ENCODE data around the gene LRRC3.

LRRC3 gene

DNA sequence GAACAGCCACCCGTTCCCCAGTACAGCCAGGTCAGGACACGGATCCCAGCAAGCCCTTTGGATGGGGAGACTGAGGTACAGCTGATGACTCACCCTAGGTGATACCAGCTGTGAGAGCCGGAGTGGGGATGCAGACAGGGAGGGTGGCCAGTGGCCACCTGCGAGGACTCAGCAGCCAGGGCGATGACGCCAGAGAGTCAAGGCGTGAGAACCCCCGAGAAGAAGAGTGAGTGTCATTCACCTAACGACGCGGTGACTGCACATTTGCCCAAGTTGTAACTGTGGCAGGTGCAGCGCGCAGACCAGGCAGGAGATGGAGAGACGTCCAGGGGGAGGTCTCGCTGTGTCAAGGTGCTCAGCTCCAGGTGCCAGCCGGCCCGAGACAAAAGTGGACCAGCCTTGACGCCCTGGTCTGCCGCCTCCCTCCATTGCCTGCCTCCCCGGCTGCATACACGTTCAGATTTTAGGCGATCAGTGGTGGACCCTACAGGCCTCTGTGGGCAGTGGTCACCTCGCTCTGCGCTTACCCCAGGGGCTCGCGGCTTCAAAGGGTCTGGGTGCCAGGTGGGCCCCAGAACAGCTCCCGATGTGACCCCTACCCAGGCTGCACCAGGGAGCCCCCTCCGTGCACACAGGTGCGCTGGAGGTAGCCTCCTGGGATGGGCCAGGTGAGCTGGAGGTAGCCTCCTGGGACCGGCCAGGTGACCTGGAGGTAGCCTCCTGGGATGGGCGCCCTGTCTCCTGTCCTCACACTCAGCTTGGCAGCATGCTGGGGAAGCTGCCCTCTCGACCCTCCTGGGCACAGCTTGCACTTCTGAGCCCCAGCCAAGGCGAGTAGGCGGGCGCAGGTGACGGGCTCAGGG lies 11.9 kb downstream of the LRRC3 start:
- H3K4me1 ChIP-seq (ENCODE audit: low read length) = no peaks in the 10 kb centered on the region
- H2AFZ ChIP-seq (ENCODE audit: low read depth, low read length) = no peak overlapping the region
- no peak overlapping the region for H3K27ac ChIP-seq (ENCODE audit: low read length)
- TF ChIP-seq, protein P1, sequence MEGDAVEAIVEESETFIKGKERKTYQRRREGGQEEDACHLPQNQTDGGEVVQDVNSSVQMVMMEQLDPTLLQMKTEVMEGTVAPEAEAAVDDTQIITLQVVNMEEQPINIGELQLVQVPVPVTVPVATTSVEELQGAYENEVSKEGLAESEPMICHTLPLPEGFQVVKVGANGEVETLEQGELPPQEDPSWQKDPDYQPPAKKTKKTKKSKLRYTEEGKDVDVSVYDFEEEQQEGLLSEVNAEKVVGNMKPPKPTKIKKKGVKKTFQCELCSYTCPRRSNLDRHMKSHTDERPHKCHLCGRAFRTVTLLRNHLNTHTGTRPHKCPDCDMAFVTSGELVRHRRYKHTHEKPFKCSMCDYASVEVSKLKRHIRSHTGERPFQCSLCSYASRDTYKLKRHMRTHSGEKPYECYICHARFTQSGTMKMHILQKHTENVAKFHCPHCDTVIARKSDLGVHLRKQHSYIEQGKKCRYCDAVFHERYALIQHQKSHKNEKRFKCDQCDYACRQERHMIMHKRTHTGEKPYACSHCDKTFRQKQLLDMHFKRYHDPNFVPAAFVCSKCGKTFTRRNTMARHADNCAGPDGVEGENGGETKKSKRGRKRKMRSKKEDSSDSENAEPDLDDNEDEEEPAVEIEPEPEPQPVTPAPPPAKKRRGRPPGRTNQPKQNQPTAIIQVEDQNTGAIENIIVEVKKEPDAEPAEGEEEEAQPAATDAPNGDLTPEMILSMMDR (IDR thresholded peaks at IDR 0.05; ENCODE audit: low read depth, low read length) = no peak
- TF ChIP-seq EZH2phosphoT487 (IDR thresholded peaks at IDR 0.05; ENCODE audit: low read depth) = no peak
- H3K4me2 ChIP-seq (ENCODE audit: low read length) = no peak overlapping the region
- H3K9ac ChIP-seq (ENCODE audit: low read length) = no peak overlapping the region
- H3K36me3 ChIP-seq (replicated peaks; ENCODE audit: low read depth, low read length) = no peaks in the 10 kb centered on the region
- H4K20me1 ChIP-seq (ENCODE audit: insufficient read depth, low read length) = no peaks in the 10 kb centered on the region
- no peaks in the 10 kb centered on the region for H3K9me3 ChIP-seq (ENCODE audit: insufficient read depth, low read length)
- no peak overlapping the region for H3K4me3 ChIP-seq (ENCODE audit: low read length)
- H3K27me3 ChIP-seq (ENCODE audit: low read depth, low read length) = 0 out of 2 replicates have a peak, but pooled peaks cover 5% of the 10 kb centered on the region
- H3K79me2 ChIP-seq (ENCODE audit: low read length) = no peaks in the 10 kb centered on the region

DNA sequence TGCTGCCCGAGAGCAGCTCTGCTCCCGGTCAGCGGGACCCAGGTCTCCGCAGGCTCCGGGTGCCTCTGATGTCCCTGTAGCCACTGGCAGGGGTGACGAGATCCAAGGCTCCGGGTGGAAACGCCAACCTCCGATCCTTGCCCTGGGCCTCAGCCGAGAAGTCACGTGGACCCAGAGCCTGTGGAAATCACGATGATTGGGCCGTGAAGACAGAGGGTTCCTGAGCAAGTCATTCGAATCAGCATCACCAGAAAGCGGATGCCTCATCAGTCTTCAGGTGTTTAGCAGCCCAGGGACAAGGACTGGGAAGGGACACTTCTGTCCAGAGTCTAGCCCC lies 12.5 kb downstream of the LRRC3 start:
- Histone ChIP-seq H3K9me3 (ENCODE audit: insufficient read depth, low read length) (no peaks in the 10 kb centered on the region), H3K36me3 (replicated peaks; ENCODE audit: low read depth, low read length) (no peaks in the 10 kb centered on the region), H3K4me2 (ENCODE audit: low read length) (no peak overlapping the region), H3K79me2 (ENCODE audit: low read length) (no peaks in the 10 kb centered on the region), H4K20me1 (ENCODE audit: insufficient read depth, low read length) (no peaks in the 10 kb centered on the region), H3K4me3 (ENCODE audit: low read length) (no peak overlapping the region), H3K4me1 (ENCODE audit: low read length) (no peaks in the 10 kb centered on the region), H2AFZ (ENCODE audit: low read depth, low read length) (no peak overlapping the region), H3K27ac (ENCODE audit: low read length) (no peak overlapping the region), H3K27me3 (ENCODE audit: low read depth, low read length) (0 out of 2 replicates have a peak, but pooled peaks cover 5% of the 10 kb centered on the region), H3K9ac (ENCODE audit: low read length) (no peak overlapping the region)
- TF ChIP-seq, protein P1 (IDR thresholded peaks at IDR 0.05; ENCODE audit: low read depth, low read length) = no peak
- no peak for TF ChIP-seq EZH2phosphoT487 (IDR thresholded peaks at IDR 0.05; ENCODE audit: low read depth)

DNA sequence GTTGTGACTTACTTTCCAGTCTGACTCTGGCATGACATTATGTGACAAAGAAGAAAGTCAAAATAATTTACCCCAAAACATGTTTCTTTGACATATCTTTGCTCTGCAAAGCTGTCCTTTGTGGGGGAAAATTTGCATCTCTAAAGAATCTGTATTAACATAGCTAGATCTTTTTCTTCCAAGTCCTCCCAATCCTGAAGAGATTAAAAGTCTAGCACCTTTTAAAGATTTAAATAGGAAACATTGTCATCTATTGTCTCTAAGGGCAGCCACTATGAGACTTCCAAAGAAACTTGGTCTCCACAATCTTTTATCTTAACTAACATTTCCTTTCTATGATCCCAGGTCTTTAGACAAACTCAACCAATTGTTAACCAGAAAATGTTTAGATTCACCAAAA lies 16.0 kb downstream of the LRRC3 start:
- H3K4me3 ChIP-seq (ENCODE audit: low read length) = no peak overlapping the region
- no peak overlapping the region for H3K27ac ChIP-seq (ENCODE audit: low read length)

DNA sequence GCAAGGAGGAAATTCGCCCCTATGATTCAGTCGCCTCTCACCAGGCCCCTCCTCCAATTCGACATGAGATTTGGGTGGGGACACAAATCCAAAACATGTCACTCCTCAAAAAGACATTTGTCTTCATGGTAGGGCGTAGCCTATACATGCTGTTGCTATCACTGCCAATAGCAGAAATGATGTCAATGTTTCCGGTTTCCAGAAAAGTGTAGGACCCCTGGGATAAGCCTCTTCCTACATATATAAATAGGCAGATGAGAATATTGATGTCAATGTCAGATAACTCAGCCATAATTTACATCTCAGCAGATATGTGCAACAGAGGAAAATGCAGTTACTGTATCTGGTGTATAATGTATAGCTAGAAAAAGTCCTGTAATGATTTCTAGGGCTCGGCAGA lies 16.7 kb downstream of the LRRC3 start:
- no peak overlapping the region for H3K4me2 ChIP-seq (ENCODE audit: low read length)

More for the DNA sequence above, 16.0 kb downstream of the LRRC3 start:
- no peaks in the 10 kb centered on the region for H3K79me2 ChIP-seq (ENCODE audit: low read length)
- no peaks in the 10 kb centered on the region for H4K20me1 ChIP-seq (ENCODE audit: insufficient read depth, low read length)
- TF ChIP-seq, protein P1 (IDR thresholded peaks at IDR 0.05; ENCODE audit: low read depth, low read length) = no peak
- TF ChIP-seq EZH2phosphoT487 (IDR thresholded peaks at IDR 0.05; ENCODE audit: low read depth) = no peak
- H3K36me3 ChIP-seq (replicated peaks; ENCODE audit: low read depth, low read length) = no peaks in the 10 kb centered on the region
- no peaks in the 10 kb centered on the region for H3K9me3 ChIP-seq (ENCODE audit: insufficient read depth, low read length)
- H3K27me3 ChIP-seq (ENCODE audit: low read depth, low read length) = 0 out of 2 replicates have a peak, but pooled peaks cover 5% of the 10 kb centered on the region
- H3K4me1 ChIP-seq (ENCODE audit: low read length) = no peaks in the 10 kb centered on the region
- H2AFZ ChIP-seq (ENCODE audit: low read depth, low read length) = no peak overlapping the region
- no peak overlapping the region for H3K4me2 ChIP-seq (ENCODE audit: low read length)
- H3K9ac ChIP-seq (ENCODE audit: low read length) = no peak overlapping the region

More for the DNA sequence above, 16.7 kb downstream of the LRRC3 start:
- Histone ChIP-seq H2AFZ (ENCODE audit: low read depth, low read length) (no peak overlapping the region), H3K27me3 (ENCODE audit: low read depth, low read length) (0 out of 2 replicates have a peak, but pooled peaks cover 5% of the 10 kb centered on the region), H3K9me3 (ENCODE audit: insufficient read depth, low read length) (no peaks in the 10 kb centered on the region), H3K27ac (ENCODE audit: low read length) (no peak overlapping the region), H3K4me3 (ENCODE audit: low read length) (no peak overlapping the region), H3K79me2 (ENCODE audit: low read length) (no peaks in the 10 kb centered on the region), H3K9ac (ENCODE audit: low read length) (no peak overlapping the region), H3K36me3 (replicated peaks; ENCODE audit: low read depth, low read length) (no peaks in the 10 kb centered on the region), H4K20me1 (ENCODE audit: insufficient read depth, low read length) (no peaks in the 10 kb centered on the region), H3K4me1 (ENCODE audit: low read length) (no peaks in the 10 kb centered on the region)
- TF ChIP-seq EZH2phosphoT487 (IDR thresholded peaks at IDR 0.05; ENCODE audit: low read depth) = no peak
- TF ChIP-seq, protein P1 (IDR thresholded peaks at IDR 0.05; ENCODE audit: low read depth, low read length) = no peak
